Stimulated activated CD8-positive, alpha-beta memory T cell treated with anti-CD3 and anti-CD28 coated beads, Interleukin-15, amount 100 ng/mL, for 48 hours (primary cell): ENCODE data around the gene AFMID.
"Not testable (repeated sequence)": the region's sequence is repeated elsewhere in the genome, so short reads cannot be mapped to it uniquely, and the experiment has no call there.

Experiments
- DNase-seq, 2 donors: peaks; one replicate each; pipeline ENCODE4 v3.0.0-alpha.2; 2020; ENCODE audit warnings: low read depth in 2 of 2

The AFMID gene

GRCh38 chr17:78223765-78224164, 36.6 kb downstream of the AFMID start:
- DNase-seq, result no peak

- no peak for DNase-seq
Observed at GRCh38 chr17:78224231-78225087, 37.3 kb downstream of the AFMID start.

- DNase-seq, result no peak
Observed at GRCh38 chr17:78225088-78225865, 38.1 kb downstream of the AFMID start.

GRCh38 chr17:78226055-78226758, 39.0 kb downstream of the AFMID start:
- DNase-seq, result no peak

GRCh38 chr17:78226759-78227454, 39.7 kb downstream of the AFMID start:
- DNase-seq, result no peak

- no peak for DNase-seq
Observed at GRCh38 chr17:78227455-78227916, 40.3 kb downstream of the AFMID start.

GRCh38 chr17:78228176-78228575, 41.0 kb downstream of the AFMID start:
- DNase-seq, result no peak

- DNase-seq, result no peak
Observed at GRCh38 chr17:78230252-78230962, 43.2 kb downstream of the AFMID start.

- DNase-seq, result no peak
Observed at GRCh38 chr17:78230996-78231935, 44.1 kb downstream of the AFMID start, which contains the start of gene TMEM235. TSS of gene TMEM235 (plus strand) at chr17:78231631. CDS start at chr17:78232024, 393 bp downstream.

GRCh38 chr17:78231991-78232858, 45.1 kb downstream of the AFMID start:
- DNase-seq, result no peak

- no peak for DNase-seq
Observed at GRCh38 chr17:78232859-78233173, 45.7 kb downstream of the AFMID start.

GRCh38 chr17:78233678-78234077, 46.5 kb downstream of the AFMID start:
- no peak for DNase-seq

GRCh38 chr17:78234261-78234865, 47.2 kb downstream of the AFMID start:
- no peak for DNase-seq

GRCh38 chr17:78235022-78235421, 47.9 kb downstream of the AFMID start:
- DNase-seq, result not testable (repeated sequence)

GRCh38 chr17:78235885-78236284, 48.7 kb downstream of the AFMID start:
- DNase-seq, result no peak

- no peak for DNase-seq
Observed at GRCh38 chr17:78236362-78237127, 49.4 kb downstream of the AFMID start.

GRCh38 chr17:78237401-78238012, 50.3 kb downstream of the AFMID start:
- DNase-seq, result no peak
